HG03280 (cell line): Measurements from ENCODE around the gene PRSS36.
"Not testable (repeated sequence)": the region's sequence is repeated elsewhere in the genome, so short reads cannot be mapped to it uniquely, and the experiment has no call there.

Experiments used
- ATAC-seq: cut with Tn5 transposase; IDR thresholded peaks from one replicate; pipeline ENCODE4 v1.9.1; 2021; ENCODE audit warnings: mild to moderate bottlenecking, moderate library complexity; ENCODE audit not compliant: unreplicated experiment

The PRSS36 gene

DNA sequence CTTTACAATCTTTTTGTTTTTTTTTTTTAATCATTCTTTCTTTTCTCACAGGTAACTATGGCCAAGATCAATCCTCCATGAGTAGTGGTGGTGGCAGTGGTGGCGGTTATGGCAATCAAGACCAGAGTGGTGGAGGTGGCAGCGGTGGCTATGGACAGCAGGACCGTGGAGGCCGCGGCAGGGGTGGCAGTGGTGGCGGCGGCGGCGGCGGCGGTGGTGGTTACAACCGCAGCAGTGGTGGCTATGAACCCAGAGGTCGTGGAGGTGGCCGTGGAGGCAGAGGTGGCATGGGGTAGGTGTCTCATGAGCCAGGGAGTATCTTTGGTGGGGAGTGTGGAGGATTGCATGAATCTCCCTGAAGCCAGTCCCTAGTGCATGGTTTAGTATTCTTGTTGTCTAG, 35.0 kb upstream of the PRSS36 start:
- ATAC-seq = no peak

GRCh38 chr16:31183432-31184428, 33.9 kb upstream of the PRSS36 start:
- ATAC-seq = no peak

DNA sequence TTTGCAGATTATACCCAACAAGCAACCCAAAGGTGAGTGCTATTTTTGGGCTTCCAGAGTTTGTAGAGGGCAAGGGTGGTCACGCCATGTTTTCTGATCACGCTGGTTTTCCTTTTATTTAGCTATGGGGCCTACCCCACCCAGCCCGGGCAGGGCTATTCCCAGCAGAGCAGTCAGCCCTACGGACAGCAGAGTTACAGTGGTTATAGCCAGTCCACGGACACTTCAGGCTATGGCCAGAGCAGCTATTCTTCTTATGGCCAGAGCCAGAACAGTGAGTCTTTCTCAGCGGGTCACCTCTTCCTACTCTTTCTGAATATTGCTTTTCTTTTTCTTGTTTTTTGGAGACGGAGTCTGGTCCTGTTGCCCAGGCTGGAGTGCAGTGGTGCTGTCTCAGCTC, 32.5 kb upstream of the PRSS36 start:
- ATAC-seq = no peak

DNA sequence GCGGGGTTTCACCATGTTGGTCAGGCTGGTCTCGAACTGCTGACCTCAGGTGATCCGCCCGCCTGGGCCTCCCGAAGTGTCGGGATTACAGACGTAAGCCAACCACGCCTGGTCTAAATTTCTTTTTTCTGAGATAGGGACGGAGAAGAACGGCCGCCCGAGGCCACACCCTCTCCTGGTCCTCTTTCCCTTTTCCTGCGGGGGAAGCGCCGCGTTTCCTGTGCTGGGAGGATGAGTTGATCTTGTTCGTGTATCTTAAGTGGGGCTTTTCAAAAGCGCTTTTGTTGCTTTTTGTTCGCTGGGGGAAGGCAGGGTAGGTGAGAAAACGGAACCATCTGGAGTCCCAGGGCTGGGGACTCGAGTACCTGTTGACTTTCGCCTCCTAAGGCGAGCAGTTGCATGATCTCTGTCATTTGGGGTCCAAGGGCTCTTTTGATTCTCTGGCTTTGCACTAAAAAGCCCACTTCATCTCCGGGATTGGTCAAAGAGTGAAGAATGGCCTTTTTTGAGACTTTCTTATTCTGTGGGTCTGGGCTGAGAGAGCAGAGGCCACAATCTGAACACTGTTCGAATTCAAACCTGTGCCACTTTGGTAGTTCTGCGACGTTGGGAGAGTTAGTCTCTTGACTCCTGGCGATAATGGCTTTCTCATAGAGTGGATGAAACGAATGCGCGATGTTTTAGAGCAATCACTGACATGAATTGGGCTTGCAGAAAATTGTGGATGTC, 31.4 kb upstream of the PRSS36 start:
- no peak for ATAC-seq

DNA sequence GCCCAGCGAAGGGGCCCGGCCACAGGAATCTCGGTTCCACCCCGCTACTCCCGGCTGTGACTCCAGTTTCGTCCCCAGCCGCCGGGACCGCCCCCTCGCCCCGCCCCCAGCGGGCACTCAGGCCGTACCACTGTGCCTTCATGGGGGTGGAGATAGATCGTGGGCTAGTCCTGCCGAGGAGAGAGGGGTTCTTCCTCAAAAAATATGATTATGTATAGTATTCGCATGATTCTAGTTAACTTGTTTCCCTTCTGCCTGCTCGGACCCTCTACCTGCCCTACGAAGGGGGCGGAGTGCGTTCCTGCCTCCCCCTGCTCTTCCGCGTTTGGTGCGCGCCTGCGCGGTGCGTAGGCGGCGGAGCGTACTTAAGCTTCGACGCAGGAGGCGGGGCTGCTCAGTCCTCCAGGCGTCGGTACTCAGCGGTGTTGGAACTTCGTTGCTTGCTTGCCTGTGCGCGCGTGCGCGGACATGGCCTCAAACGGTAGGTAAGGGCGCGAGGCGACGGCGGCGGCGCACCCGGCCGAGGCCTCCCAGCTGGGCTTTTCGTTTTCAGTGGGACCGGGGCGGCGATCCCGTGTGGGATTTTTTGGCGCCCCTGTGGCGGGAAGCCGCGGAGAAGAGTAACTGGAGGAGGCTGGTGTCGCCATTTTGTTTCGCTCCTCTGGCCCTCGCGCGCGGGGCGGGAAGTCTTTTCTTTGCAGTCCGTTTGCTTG, 30.0 kb upstream of the PRSS36 start, which contains the start of gene FUS:
TSS of gene FUS (plus strand) at position 393 of the 713 bp plus-strand sequence. CDS start at position 469, 76 bp downstream.
- ATAC-seq = peak; percentile 58

DNA sequence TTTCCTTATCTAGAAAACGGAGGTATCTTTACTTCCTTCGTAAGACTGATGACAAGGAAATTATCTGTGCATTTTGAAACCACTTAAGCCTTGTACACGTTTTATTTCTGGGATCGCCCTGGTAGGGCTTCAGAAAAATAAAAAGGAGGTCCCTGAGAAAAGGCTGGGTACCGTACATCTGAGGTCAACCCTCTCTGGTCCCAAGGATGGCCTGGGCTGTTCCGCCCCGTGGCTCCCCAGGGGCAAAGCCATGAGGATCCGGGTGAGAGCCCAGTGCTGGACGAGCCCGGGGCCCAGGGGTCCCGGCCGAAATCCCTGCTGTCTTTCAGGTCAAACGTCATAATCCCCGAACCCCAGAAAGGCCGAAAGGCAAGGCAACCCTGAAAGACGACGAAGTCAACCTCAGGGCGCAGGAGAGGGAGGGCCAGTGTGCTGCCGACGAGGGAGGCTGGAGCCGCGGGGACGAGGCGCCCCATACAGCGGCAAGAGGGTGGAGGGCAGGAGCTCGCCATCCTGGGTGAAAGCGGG, 29.4 kb upstream of the PRSS36 start:
- ATAC-seq = peak; percentile 5

GRCh38 chr16:31177136-31177535, 27.3 kb upstream of the PRSS36 start:
- no peak for ATAC-seq

GRCh38 chr16:31170048-31170447, 20.2 kb upstream of the PRSS36 start:
- not testable (repeated sequence) for ATAC-seq

GRCh38 chr16:31168848-31169247, 19.0 kb upstream of the PRSS36 start:
- ATAC-seq = no peak

DNA sequence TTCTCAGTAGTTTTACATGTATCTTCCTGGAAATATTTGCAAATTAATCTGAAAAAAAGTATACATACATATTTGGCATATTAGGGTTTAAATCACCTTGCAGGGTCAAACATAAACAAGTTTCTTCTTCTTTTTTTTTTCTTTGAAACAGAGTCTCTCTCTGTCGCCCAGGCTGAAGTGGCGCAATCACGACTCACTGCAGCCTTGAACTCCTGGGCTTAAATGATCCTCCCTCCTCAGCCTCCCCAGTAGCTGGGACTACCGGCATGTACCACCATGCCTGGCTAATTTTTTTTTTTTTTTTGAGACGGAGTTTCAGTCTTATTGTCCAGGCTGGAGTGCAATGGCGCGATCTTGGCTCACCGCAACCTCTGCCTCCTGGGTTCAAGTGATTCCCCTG, 17.4 kb upstream of the PRSS36 start:
- ATAC-seq = no peak

- ATAC-seq = no peak
These were observed 7.3 kb upstream of the PRSS36 start for GRCh38 chr16:31157136-31157535.

GRCh38 chr16:31150976-31151375, 1.1 kb upstream of the PRSS36 start:
- ATAC-seq = not testable (repeated sequence)

GRCh38 chr16:31149332-31149731, 534 bp downstream of the PRSS36 start:
- no peak for ATAC-seq

- ATAC-seq = no peak
These were observed 970 bp downstream of the PRSS36 start for GRCh38 chr16:31148896-31149295.

DNA sequence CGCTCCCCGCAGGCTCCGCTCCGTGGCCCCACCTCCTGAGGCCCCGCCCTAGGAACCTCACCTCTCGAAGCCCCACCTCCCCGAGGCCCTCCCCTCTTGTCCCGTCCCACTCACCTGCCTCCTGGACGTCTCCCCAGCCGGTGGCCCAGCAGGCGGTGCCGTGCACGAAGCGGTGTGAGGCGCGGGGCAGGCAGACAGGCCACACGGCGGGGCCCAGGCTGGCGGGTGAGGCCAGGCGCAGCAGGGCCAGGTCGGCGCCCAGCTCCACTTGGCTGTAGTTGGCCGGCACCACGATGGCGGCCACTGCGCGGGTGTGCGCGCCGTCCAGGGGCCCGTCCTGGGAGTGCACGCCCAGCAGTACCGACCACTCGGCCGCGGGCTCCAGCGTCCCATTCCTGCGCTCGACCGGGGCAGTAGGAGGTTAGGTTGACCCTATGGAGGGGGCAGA, 1.6 kb downstream of the PRSS36 start:
- ATAC-seq = no peak

- no peak for ATAC-seq
These were observed 2.3 kb downstream of the PRSS36 start for GRCh38 chr16:31147574-31147973.

DNA sequence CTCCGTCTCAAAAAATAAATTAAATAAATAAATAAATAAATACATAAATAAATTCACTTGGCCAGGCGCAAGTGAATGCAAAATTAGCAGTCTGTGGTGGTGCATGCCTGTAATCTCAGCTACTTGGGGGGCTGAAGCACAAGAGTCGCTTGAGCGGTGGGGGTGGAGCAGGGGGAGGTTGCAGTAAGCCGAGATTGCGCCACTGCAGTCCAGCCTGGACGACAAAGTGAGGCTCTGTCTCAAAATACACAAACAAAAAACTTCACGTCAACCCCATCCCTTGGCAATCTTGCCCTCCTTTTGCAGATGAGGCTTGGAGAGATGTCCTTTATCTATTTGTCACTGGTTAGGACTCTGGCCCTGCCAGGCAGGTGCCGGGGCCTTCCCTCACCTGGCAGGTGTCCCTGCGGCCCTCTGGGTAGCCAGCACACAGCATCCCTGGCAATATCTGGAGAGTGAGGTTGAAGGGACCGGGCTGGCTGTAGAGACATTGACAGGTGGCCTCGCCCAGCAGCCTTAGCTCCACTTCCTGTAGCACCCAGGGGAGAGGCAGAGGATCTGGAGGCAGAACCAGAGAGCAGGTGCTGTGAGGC, 4.4 kb downstream of the PRSS36 start:
- ATAC-seq = no peak

- ATAC-seq = not testable (repeated sequence)
These were observed 5.4 kb downstream of the PRSS36 start for GRCh38 chr16:31144418-31144817.

DNA sequence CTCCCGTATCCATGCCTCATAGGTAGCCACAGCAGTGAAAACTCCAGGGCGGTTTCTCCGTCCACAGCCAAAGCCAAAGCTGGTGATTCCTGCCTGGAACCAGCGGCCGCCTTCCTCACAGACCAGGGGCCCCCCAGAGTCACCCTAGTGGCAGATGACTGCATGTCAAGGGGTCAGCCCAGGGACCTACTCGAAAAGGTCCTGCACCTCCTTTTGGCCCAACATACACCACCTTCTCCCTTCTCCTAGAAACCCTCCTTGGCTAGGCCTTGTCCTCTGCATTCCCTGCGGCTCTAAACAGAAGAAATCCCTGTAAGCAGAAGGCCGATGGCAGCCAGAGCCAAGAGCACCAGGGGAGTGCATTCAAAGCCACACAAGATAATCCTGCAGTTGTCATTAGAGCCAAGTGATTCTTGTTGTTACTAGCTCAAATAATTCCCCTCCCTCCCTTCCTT, 6.1 kb downstream of the PRSS36 start:
- ATAC-seq = no peak

GRCh38 chr16:31143011-31143693, 6.7 kb downstream of the PRSS36 start:
- no peak for ATAC-seq
